ENCODE data around the gene USP2.

The USP2 gene

GRCh38 chr11:119374632-119375336 lies 6.7 kb downstream of the USP2 start:
- H3K27me3 ChIP-seq (ENCODE audit: insufficient read depth, poor library complexity, severe bottlenecking): peaks cover 2% of the 10 kb centered on the region
- DNase-seq (ENCODE audit: low read depth in 1 of 2, low spot score in 1 of 2): no peak
- TF ChIP-seq CTCF (IDR thresholded peaks at IDR 0.05; ENCODE audit: insufficient read depth, low read length) (no peak), SPI1 (IDR thresholded peaks at IDR 0.05; ENCODE audit: borderline replicate concordance, low read depth) (no peak), POLR2AphosphoS5 (IDR thresholded peaks at IDR 0.05; ENCODE audit: low read depth) (no peak), GABPA (IDR thresholded peaks at IDR 0.05; ENCODE audit: low read depth) (no peak), REST (IDR thresholded peaks at IDR 0.05; ENCODE audit: insufficient replicate concordance, low read depth) (no peak)
- H3K4me3 ChIP-seq (replicated peaks; ENCODE audit: insufficient read depth, low read length): no peak overlapping the region
- no peak overlapping the region for H3K27ac ChIP-seq (replicated peaks)

- H3K4me3 ChIP-seq (replicated peaks; ENCODE audit: insufficient read depth, low read length): no peak overlapping the region
- DNase-seq (ENCODE audit: low read depth in 1 of 2, low spot score in 1 of 2): peak in 1 of 2 experiments; percentile 56
- no peak for TF ChIP-seq REST (IDR thresholded peaks at IDR 0.05; ENCODE audit: insufficient replicate concordance, low read depth)
- TF ChIP-seq CTCF (IDR thresholded peaks at IDR 0.05; ENCODE audit: insufficient read depth, low read length): peak; percentile 85
- no peak overlapping the region for H3K27ac ChIP-seq (replicated peaks)
- peaks cover 2% of the 10 kb centered on the region for H3K27me3 ChIP-seq (ENCODE audit: insufficient read depth, poor library complexity, severe bottlenecking)
Measured at GRCh38 chr11:119373921-119374631, 7.4 kb downstream of the USP2 start.

- no peak for TF ChIP-seq GABPA (IDR thresholded peaks at IDR 0.05; ENCODE audit: low read depth)
- no peak for TF ChIP-seq SPI1 (IDR thresholded peaks at IDR 0.05; ENCODE audit: borderline replicate concordance, low read depth)
- no peak for TF ChIP-seq CTCF (IDR thresholded peaks at IDR 0.05; ENCODE audit: insufficient read depth, low read length)
- TF ChIP-seq REST (IDR thresholded peaks at IDR 0.05; ENCODE audit: insufficient replicate concordance, low read depth): no peak
- no peak for TF ChIP-seq POLR2AphosphoS5 (IDR thresholded peaks at IDR 0.05; ENCODE audit: low read depth)
- Histone ChIP-seq H3K27me3 (ENCODE audit: insufficient read depth, poor library complexity, severe bottlenecking) (peaks cover 2% of the 10 kb centered on the region), H3K4me3 (replicated peaks; ENCODE audit: insufficient read depth, low read length) (no peak overlapping the region), H3K27ac (replicated peaks) (no peak overlapping the region)
- no peak for DNase-seq (ENCODE audit: low read depth in 1 of 2, low spot score in 1 of 2)
Measured at GRCh38 chr11:119373059-119373920, 8.2 kb downstream of the USP2 start.

Measured in HL-60 (cell line).